Esophagus squamous epithelium (tissue), 4 donors: ENCODE data around the gene CD248.
A peak's percentile ranks its signal among the peaks of the same experiment; 100 is the strongest.

Source experiments
- POLR2A ChIP-seq, 4 donors: fragments of 450-650 bp; IDR thresholded peaks; one replicate each; pipeline ENCODE4 v1.6.1; 2017; ENCODE audit warnings: antibody characterized with exemption in 4 of 4, mild to moderate bottlenecking in 4 of 4, moderate library complexity in 3 of 4
- TF ChIP-seq, protein P1 (sequence below), 6 experiments: fragments of 450-650 bp in 4 of 6; fragments of 200-600 bp in 2 of 6; sonication (generic) in 2 of 6; IDR thresholded peaks; one replicate each; pipeline ENCODE4 v1.5.1; 2016 to 2019; ENCODE audit warnings: antibody characterized with exemption in 6 of 6, mild to moderate bottlenecking in 4 of 6, moderate library complexity in 4 of 6

DNA sequence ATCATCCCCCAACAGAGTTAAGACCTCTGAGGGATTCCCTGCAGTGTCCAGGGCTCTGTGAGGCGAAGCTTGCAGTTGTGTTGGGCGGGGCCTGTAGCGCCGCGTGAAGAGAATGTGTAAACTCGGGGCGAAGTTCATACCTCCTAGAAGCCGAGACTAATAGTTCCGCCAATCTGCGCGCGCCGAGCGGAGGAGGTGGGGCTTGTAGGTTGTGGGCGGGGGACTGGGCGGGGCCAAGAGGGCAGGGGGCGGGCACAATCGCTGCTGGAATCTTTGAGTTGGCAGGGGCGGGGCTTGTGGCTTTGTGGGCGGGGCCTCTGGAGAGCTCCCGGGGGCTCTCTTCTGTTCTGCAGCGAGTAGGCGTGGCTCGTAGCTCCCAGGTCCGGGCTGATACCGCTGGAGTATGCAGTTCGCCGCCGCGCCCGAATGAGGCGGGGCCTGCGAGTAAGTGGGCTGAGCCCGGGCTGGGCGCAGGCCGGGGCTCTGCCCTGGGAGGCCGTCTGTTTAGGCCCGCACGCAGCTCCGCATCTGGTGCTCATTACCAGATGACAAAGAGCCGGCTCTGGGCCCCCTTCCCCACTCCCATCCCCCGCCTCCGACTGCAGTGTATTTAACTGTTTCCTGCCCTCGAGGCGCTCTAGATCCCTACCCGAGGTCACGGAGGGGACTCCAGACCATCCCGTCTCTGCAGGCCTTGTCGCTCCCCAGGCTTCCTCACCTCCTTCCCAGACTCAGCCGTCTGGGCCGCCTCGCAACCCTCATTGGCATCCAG, 4.1 kb downstream of the CD248 start:
- TF ChIP-seq, protein P1, sequence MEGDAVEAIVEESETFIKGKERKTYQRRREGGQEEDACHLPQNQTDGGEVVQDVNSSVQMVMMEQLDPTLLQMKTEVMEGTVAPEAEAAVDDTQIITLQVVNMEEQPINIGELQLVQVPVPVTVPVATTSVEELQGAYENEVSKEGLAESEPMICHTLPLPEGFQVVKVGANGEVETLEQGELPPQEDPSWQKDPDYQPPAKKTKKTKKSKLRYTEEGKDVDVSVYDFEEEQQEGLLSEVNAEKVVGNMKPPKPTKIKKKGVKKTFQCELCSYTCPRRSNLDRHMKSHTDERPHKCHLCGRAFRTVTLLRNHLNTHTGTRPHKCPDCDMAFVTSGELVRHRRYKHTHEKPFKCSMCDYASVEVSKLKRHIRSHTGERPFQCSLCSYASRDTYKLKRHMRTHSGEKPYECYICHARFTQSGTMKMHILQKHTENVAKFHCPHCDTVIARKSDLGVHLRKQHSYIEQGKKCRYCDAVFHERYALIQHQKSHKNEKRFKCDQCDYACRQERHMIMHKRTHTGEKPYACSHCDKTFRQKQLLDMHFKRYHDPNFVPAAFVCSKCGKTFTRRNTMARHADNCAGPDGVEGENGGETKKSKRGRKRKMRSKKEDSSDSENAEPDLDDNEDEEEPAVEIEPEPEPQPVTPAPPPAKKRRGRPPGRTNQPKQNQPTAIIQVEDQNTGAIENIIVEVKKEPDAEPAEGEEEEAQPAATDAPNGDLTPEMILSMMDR (IDR thresholded peaks at IDR 0.05): no peak
- TF ChIP-seq POLR2A (IDR thresholded peaks at IDR 0.05): peak in 2 of 4 donors; percentile 27 to 57
